ENCODE data around the gene SHC3.

SHC3 gene

GRCh38 chr9:89153232-89154017, 25.2 kb downstream of the SHC3 start:
- DNase-seq: no peak

- DNase-seq: no peak
Observed at GRCh38 chr9:89149726-89150125, 28.9 kb downstream of the SHC3 start.

GRCh38 chr9:89145097-89145496, 33.5 kb downstream of the SHC3 start:
- DNase-seq: no peak

- no peak for DNase-seq
Observed at GRCh38 chr9:89144238-89144637, 34.4 kb downstream of the SHC3 start.

GRCh38 chr9:89143266-89143665, 35.4 kb downstream of the SHC3 start:
- DNase-seq: no peak

GRCh38 chr9:89139455-89139854, 39.2 kb downstream of the SHC3 start:
- no peak for DNase-seq

GRCh38 chr9:89138463-89139390, 39.9 kb downstream of the SHC3 start:
- no peak for DNase-seq

- no peak for DNase-seq
Observed at GRCh38 chr9:89137542-89138462, 40.8 kb downstream of the SHC3 start.

- no peak for DNase-seq
Observed at GRCh38 chr9:89135591-89136166, 42.9 kb downstream of the SHC3 start.

GRCh38 chr9:89134709-89135108, 43.9 kb downstream of the SHC3 start:
- no peak for DNase-seq

GRCh38 chr9:89122949-89123348, 55.7 kb downstream of the SHC3 start:
- no peak for DNase-seq

- DNase-seq: no peak
Observed at GRCh38 chr9:89120704-89121103, 57.9 kb downstream of the SHC3 start.

GRCh38 chr9:89116805-89117192, 61.8 kb downstream of the SHC3 start:
- no peak for DNase-seq

GRCh38 chr9:89116064-89116804, 62.4 kb downstream of the SHC3 start:
- no peak for DNase-seq

GRCh38 chr9:89115426-89115825, 63.2 kb downstream of the SHC3 start:
- no peak for DNase-seq

- no peak for DNase-seq
Observed at GRCh38 chr9:89114741-89115140, 63.9 kb downstream of the SHC3 start.

GRCh38 chr9:89113851-89114250, 64.8 kb downstream of the SHC3 start:
- DNase-seq: no peak

GRCh38 chr9:89112243-89112642, 66.4 kb downstream of the SHC3 start:
- no peak for DNase-seq

- DNase-seq: no peak
Observed at GRCh38 chr9:89109666-89110065, 69.0 kb downstream of the SHC3 start.

GRCh38 chr9:89107406-89107805, 71.2 kb downstream of the SHC3 start:
- no peak for DNase-seq

GRCh38 chr9:89106224-89106851, 72.3 kb downstream of the SHC3 start:
- DNase-seq: no peak

Data from NCI-H2029 treated with DMSO at 0.1 percent for 48 hours (cell line).